ENCODE data around the gene DERL2.

Gene DERL2

DNA sequence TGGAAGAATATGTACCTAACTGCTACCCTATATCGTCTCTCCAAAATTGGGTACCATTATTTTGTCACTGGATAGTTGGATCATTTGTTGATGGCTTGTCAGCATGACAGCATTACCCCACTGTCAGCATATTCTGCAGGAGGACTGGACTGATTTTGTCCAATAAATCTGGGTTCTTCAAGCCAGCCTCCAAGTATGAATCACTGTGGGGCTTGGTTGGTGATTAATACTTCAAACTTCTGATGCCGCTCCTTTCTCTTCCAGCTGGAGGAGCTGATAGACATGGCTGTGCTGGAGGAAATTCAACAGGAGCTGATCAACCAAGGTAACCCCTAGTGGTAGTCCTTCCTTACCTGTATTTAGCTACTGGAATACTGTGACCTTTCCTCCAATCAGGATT is 63.5 kb downstream of the DERL2 start:
- no peak overlapping the region for H3K4me3 ChIP-seq (ENCODE audit: low read length)
- H2AFZ ChIP-seq (ENCODE audit: low read depth, low read length) = no peak overlapping the region
- peaks cover 54% of the 10 kb centered on the region for H3K36me3 ChIP-seq (ENCODE audit: insufficient read depth, low read length)
- H3K9me3 ChIP-seq (ENCODE audit: low read length) = no peaks in the 10 kb centered on the region
- H3K27me3 ChIP-seq (ENCODE audit: insufficient read depth, low read length) = no peaks in the 10 kb centered on the region
- H3K4me1 ChIP-seq (ENCODE audit: insufficient read depth, low read length) = peaks cover 19% of the 10 kb centered on the region

Data from neuron (in vitro differentiated cells).